T-helper 1 cell (primary cell): ENCODE results near the gene ZC3HAV1.
A peak's percentile ranks its signal among the peaks of the same experiment; 100 is the strongest.
"Not testable (repeated sequence)": the region's sequence is repeated elsewhere in the genome, so short reads cannot be mapped to it uniquely, and the experiment has no call there.

ENCODE experiments used
- DNase-seq, 5 donors: peaks; one replicate each; pipeline ENCODE4 v3.0.0-alpha.2; 2012 to 2020
- total RNA-seq, 4 donors: gene quantifications; one replicate each; lab custom pipeline; 2026; lab: John Stamatoyannopoulos, UW

The ZC3HAV1 gene
- total RNA-seq = 573 to 933 (median 760) reads per million in 4 donors

GRCh38 chr7:139109188-139109982 lies at the start of gene ZC3HAV1:
Gene ZC3HAV1 (minus strand): TSS chr7:139109720. CDS start chr7:139109331, 389 bp downstream.
- DNase-seq = peak; percentile 80 to 96 (median 87)

- DNase-seq = peak in 1 of 5 donors; percentile 26
Measured at GRCh38 chr7:139153832-139154231, 44.3 kb upstream of the ZC3HAV1 start.

- no peak for DNase-seq
Measured at GRCh38 chr7:139152149-139152548, 42.6 kb upstream of the ZC3HAV1 start.

GRCh38 chr7:139139150-139139549 lies 29.6 kb upstream of the ZC3HAV1 start:
- DNase-seq = no peak

GRCh38 chr7:139133335-139134139 lies 24.0 kb upstream of the ZC3HAV1 start:
- DNase-seq = peak; percentile 61 to 89 (median 75)

- no peak for DNase-seq
Measured at GRCh38 chr7:139132887-139133286, 23.4 kb upstream of the ZC3HAV1 start.

- peak in 1 of 5 donors; percentile 41 for DNase-seq
Measured at GRCh38 chr7:139131601-139132041, 22.1 kb upstream of the ZC3HAV1 start.

- not testable (repeated sequence) for DNase-seq
Measured at GRCh38 chr7:139129814-139130213, 20.3 kb upstream of the ZC3HAV1 start.

- no peak for DNase-seq
Measured at GRCh38 chr7:139127648-139128047, 18.1 kb upstream of the ZC3HAV1 start.

- DNase-seq = no peak
Measured at GRCh38 chr7:139125657-139126056, 16.1 kb upstream of the ZC3HAV1 start.

- DNase-seq = not testable (repeated sequence)
Measured at GRCh38 chr7:139124995-139125394, 15.5 kb upstream of the ZC3HAV1 start.

- DNase-seq = no peak
Measured at GRCh38 chr7:139124084-139124914, 14.8 kb upstream of the ZC3HAV1 start.

- no peak for DNase-seq
Measured at GRCh38 chr7:139119486-139119849, 9.9 kb upstream of the ZC3HAV1 start.

- peak in 1 of 5 donors; percentile 38 for DNase-seq
Measured at GRCh38 chr7:139118805-139119485, 9.4 kb upstream of the ZC3HAV1 start.

GRCh38 chr7:139118234-139118804 lies 8.8 kb upstream of the ZC3HAV1 start:
- DNase-seq = peak in 1 of 5 donors; percentile 82

- DNase-seq = no peak
Measured at GRCh38 chr7:139117599-139118233, 8.2 kb upstream of the ZC3HAV1 start.

GRCh38 chr7:139116999-139117398 lies 7.5 kb upstream of the ZC3HAV1 start:
- DNase-seq = no peak

GRCh38 chr7:139115104-139115503 lies 5.6 kb upstream of the ZC3HAV1 start:
- DNase-seq = no peak

- no peak for DNase-seq
Measured at GRCh38 chr7:139114585-139114984, 5.1 kb upstream of the ZC3HAV1 start.

GRCh38 chr7:139114018-139114417 lies 4.5 kb upstream of the ZC3HAV1 start:
- DNase-seq = no peak

- no peak for DNase-seq
Measured at GRCh38 chr7:139112741-139113250, 3.3 kb upstream of the ZC3HAV1 start.
